Transverse colon (tissue), 4 donors: Measurements from ENCODE around the gene LRRC2.

Experiments
- CTCF ChIP-seq, 5 experiments: fragments of 200-600 bp in 3 of 5; fragments of 450-650 bp in 2 of 5; sonication (generic) in 3 of 5; IDR thresholded peaks; 1 replicate in 2 of 5; 2 replicates in 3 of 5; pipeline ENCODE4 v1.5.1; 2016 to 2017; ENCODE audit warnings: antibody characterized with exemption in 5 of 5, inconsistent platforms in 3 of 5, mild to moderate bottlenecking in 2 of 5, moderate library complexity in 1 of 5
- POLR2A ChIP-seq: fragments of 450-650 bp; IDR thresholded peaks from one replicate; pipeline ENCODE4 v1.6.1; 2016; ENCODE audit warnings: antibody characterized with exemption, mild to moderate bottlenecking, moderate library complexity
- POLR2AphosphoS5 ChIP-seq, 3 donors: sonication (generic); formaldehyde crosslinking; IDR thresholded peaks; one replicate each; pipeline ENCODE4 v1.6.1; 2016; ENCODE audit warnings: antibody characterized with exemption in 3 of 3

GRCh38 chr3:46576879-46577278, 10.8 kb upstream of the LRRC2 start:
- TF ChIP-seq CTCF (IDR thresholded peaks at IDR 0.05) (no peak), POLR2AphosphoS5 (IDR thresholded peaks at IDR 0.05) (no peak), POLR2A (no peak)
